HG03354 (cell line): ENCODE results near the gene GRK6.

Experiments
- ATAC-seq: cut with Tn5 transposase; IDR thresholded peaks from one replicate; pipeline ENCODE4 v1.9.1; 2021; ENCODE audit warnings: mild to moderate bottlenecking; ENCODE audit not compliant: unreplicated experiment, poor library complexity, severe bottlenecking

Gene GRK6

GRCh38 chr5:177426566-177427210 lies at the start of gene GRK6:
Gene GRK6, plus strand, starts transcription at chr5:177426676. Its CDS starts 170 bp downstream, at chr5:177426846.
- peak; percentile 15 for ATAC-seq

GRCh38 chr5:177377851-177378776 lies 48.4 kb upstream of the GRK6 start:
- no peak for ATAC-seq

GRCh38 chr5:177378884-177379883 lies 47.3 kb upstream of the GRK6 start:
- peak; percentile 74 for ATAC-seq

- no peak for ATAC-seq
Measured at GRCh38 chr5:177380805-177381126, 45.7 kb upstream of the GRK6 start.

- ATAC-seq = no peak
Measured at GRCh38 chr5:177382423-177383029, 44.0 kb upstream of the GRK6 start.

GRCh38 chr5:177383181-177383580 lies 43.3 kb upstream of the GRK6 start:
- ATAC-seq = no peak

- no peak for ATAC-seq
Measured at GRCh38 chr5:177384134-177384533, 42.3 kb upstream of the GRK6 start, which contains the start of gene SLC34A1. Gene SLC34A1, plus strand, starts transcription at chr5:177384434. Its CDS starts 1,308 bp downstream, at chr5:177385742.

- no peak for ATAC-seq
Measured at GRCh38 chr5:177385720-177386119, 40.8 kb upstream of the GRK6 start.

GRCh38 chr5:177386542-177386941 lies 39.9 kb upstream of the GRK6 start:
- no peak for ATAC-seq

- no peak for ATAC-seq
Measured at GRCh38 chr5:177387405-177387804, 39.1 kb upstream of the GRK6 start.

GRCh38 chr5:177388521-177389052 lies 37.9 kb upstream of the GRK6 start:
- ATAC-seq = no peak

- no peak for ATAC-seq
Measured at GRCh38 chr5:177389241-177390169, 37.0 kb upstream of the GRK6 start.

- ATAC-seq = peak; percentile 80
Measured at GRCh38 chr5:177390363-177391300, 35.8 kb upstream of the GRK6 start.

GRCh38 chr5:177392765-177393164 lies 33.7 kb upstream of the GRK6 start:
- no peak for ATAC-seq

GRCh38 chr5:177393206-177393765 lies 33.2 kb upstream of the GRK6 start:
- no peak for ATAC-seq

- no peak for ATAC-seq
Measured at GRCh38 chr5:177393990-177394389, 32.5 kb upstream of the GRK6 start.

GRCh38 chr5:177396078-177396477 lies 30.4 kb upstream of the GRK6 start:
- no peak for ATAC-seq
